ENCODE measurements around the gene TBC1D22A.

DNA sequence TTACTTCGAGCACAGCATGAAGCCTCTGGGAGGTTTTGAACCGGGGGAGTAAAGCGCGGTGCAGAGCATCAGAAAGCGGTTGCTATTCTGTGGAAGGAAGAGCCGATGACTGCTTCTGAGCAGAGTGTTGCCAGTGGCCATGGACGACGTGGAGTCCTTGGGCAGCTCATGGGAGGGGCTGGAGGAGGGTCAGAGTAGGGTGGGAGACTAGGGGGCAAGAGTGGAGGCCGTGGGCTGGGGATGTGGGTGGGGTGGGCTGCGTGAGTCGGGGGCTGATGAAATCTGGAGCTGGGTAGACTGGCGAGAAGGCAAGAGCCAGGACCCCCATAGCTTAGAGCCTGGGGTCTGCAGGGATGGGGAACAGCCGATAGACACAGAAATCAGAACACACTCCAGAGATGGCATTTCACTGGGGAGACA is 40.2 kb downstream of the TBC1D22A start:
- TF ChIP-seq EZH2phosphoT487 (IDR thresholded peaks at IDR 0.05; ENCODE audit: low read depth) (no peak), CTCF (IDR thresholded peaks at IDR 0.05; ENCODE audit: low read depth, low read length) (no peak)

Measured in OCI-LY3 (cell line).